Gastroesophageal sphincter (tissue), 3 donors: Measurements from ENCODE around the gene VWA5B2.

Experiments used
- CTCF ChIP-seq, 4 experiments: fragments of 200-600 bp in 2 of 4; fragments of 450-650 bp in 2 of 4; sonication (generic) in 1 of 4; IDR thresholded peaks; one replicate each; pipeline ENCODE4 v1.5.1; 2017 to 2019; ENCODE audit warnings: antibody characterized with exemption in 4 of 4, mild to moderate bottlenecking in 2 of 4, moderate library complexity in 2 of 4
- POLR2A ChIP-seq, 2 donors: fragments of 450-650 bp; IDR thresholded peaks; one replicate each; pipeline ENCODE4 v1.6.1; 2017; ENCODE audit warnings: antibody characterized with exemption in 2 of 2, mild to moderate bottlenecking in 2 of 2, moderate library complexity in 1 of 2

- TF ChIP-seq POLR2A (IDR thresholded peaks at IDR 0.05) = no peak
- no peak for TF ChIP-seq CTCF (IDR thresholded peaks at IDR 0.05)
Measured at GRCh38 chr3:184181596-184181995, 47.8 kb upstream of the VWA5B2 start.
